HG03565 (cell line): ENCODE results near the gene TDP2.
"Not testable (repeated sequence)": the region's sequence is repeated elsewhere in the genome, so short reads cannot be mapped to it uniquely, and the experiment has no call there.

Source experiments
- ATAC-seq: cut with Tn5 transposase; IDR thresholded peaks from one replicate; pipeline ENCODE4 v1.9.1; 2021; ENCODE audit warnings: mild to moderate bottlenecking, moderate library complexity; ENCODE audit not compliant: unreplicated experiment

Gene TDP2

DNA sequence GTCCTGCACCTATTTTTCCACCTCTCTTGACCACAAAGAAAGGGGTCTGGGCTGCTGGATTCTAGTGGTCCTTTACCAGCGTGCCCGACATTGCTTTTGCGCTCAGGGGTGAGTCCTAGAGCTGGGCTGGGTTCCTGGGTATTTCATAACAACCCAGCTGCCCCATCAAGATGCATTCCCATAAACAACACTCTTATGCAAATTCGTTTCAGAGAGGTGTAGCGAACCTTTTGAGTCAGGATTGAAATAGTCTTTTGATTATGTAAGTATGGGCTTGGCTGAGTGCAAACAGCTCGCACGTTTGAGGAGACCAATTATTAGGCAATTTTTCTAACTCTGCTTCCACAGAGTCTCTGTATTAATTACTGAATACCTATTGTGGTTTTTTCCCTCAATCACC is 13.9 kb upstream of the TDP2 start:
- ATAC-seq: no peak

DNA sequence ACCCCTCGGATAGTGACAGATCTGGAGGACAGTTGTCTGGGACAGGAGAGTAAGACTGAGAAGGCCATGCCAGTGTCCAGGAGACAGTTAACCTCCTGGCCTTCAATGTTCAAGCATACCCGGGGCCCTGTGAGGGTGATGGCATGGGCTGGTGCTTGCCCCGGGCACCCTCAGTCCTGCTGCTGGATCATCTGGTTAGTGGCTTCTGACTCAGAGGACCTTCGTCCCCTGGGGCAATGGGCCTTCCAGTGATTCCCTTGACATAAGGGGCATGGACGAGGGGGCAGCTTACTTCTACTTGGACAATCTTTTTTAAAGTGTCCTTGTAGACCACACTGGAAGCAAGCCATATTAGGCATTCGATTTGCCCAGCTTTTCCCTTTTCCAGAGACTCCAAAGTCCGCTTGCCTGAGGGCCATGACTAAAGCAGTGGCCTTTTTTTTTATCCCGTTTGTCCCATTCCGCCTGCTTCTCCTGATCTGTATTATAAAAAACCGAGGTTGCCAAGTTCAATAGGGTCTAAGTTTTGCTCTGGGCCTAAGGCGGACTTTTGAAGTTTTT is 12.2 kb upstream of the TDP2 start:
- not testable (repeated sequence) for ATAC-seq

DNA sequence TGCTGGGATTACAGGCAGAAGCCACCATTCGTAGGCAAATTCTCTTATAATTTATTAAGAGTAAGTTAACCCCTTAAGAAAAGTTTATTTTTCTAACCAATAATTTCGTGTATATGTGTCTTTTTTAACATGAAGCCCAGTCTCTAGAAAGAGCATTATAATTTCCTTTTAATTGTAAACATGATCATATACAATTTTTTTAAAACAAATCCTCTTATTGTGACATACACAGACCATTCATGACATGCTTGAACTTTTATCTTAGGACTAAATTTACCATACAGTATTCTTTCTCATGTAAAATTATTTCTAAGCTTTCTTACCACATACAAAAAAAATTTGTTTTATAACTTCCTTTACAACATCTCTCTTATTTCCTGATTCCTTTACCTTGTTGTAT is 6.9 kb upstream of the TDP2 start:
- ATAC-seq: no peak

GRCh38 chr6:24672620-24673182 is 6.0 kb upstream of the TDP2 start:
- no peak for ATAC-seq

DNA sequence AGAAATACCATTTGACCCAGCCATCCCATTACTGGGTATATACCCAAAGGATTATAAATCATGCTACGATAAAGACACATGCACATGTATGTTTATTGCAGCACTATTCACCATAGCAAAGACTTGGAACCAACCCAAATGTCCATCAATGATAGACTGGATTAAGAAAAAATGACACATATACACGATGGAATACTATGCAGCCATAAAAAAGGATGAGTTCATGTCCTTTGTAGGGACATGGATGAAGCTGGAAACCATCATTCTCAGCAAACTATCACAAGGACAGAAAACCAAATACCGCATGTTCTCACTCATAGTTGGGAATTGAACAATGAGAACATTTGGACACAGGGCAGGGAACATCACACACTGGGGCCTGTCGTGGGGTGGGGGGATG is 4.4 kb upstream of the TDP2 start:
- ATAC-seq: not testable (repeated sequence)

DNA sequence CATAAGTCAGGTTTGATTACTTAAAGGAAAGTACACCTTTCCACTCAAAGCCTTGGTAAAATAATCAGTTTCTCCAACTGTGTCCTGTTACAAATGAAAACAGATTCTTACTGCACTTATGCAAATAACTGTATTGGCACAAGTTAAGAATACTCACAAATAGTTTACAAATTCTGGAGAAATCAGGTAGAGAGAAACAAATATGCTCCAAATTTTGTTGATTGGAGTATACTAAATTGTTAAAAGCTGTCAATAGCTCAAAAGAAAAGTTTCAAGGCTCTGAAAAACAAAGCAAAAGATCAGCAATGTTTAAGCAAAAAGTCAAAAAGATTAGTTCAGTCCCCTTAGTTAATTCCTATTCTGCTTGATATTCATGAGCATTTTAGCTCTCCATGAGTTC is 3.8 kb upstream of the TDP2 start:
- ATAC-seq: not testable (repeated sequence)

- ATAC-seq: no peak
Observed at GRCh38 chr6:24668997-24669361, 2.3 kb upstream of the TDP2 start.

DNA sequence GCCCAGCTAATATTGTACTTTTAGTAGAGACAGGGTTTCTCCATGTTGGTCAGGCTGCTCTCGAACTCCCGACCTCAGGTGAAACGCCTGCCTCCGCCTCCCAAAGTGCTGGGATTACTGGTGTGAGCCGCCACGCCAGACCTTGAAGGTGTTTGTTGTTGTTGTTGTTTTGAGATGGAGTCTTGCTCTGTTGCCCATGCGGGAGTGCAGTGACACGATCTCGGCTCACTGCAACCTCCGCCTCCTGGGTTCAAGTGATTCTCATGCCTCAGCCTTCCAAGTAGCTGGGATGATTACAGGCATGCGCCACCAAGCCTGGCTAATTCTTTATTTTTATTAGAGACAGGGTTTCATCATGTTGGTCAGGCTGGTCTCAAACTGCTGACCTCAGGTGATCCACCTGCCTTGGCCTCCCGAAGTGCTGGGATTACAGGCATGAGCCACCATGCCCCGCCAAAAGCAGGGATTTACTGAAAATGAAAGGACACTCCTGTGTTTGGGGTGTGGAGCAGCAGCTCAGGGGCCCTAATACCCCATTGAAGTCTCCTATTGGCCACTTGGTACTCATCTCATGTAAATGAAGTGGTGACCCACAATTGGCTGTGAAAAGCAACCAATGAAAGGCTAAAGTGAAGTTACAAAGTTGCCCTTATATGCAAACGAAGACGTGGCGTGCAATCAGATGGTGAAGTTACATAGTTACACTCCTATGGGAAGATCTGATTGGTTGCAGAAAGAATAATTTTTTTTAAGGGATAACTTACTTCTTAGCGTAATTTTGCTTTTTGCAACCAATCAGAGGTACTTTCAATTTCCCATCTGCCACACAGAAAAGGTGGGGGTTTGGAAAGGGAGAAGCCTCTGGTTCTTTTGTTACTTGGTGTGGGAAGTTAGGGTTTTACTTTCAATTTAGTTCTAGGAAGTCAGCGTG is 1.6 kb upstream of the TDP2 start:
- ATAC-seq: not testable (repeated sequence)

DNA sequence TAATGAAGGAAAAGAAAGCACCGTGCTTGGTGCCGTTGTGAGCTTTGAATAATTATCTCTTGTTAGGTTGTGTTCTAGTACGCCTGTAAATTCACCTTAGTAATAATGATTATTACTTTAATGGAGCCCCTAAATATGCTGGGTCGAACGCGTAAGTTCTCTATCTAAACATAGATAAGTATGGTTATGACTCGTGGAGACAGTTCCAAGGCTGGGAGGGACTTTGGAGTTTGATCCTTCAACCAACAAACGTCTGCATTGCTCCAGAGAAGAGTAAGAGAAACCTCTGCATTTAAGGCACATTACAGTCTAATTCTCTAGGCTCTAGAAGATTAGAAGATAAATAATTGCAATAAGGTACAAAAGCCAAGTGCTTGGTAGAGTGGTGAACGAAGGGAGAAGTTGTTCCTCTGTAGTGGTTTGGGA is 692 bp upstream of the TDP2 start:
- ATAC-seq: no peak

DNA sequence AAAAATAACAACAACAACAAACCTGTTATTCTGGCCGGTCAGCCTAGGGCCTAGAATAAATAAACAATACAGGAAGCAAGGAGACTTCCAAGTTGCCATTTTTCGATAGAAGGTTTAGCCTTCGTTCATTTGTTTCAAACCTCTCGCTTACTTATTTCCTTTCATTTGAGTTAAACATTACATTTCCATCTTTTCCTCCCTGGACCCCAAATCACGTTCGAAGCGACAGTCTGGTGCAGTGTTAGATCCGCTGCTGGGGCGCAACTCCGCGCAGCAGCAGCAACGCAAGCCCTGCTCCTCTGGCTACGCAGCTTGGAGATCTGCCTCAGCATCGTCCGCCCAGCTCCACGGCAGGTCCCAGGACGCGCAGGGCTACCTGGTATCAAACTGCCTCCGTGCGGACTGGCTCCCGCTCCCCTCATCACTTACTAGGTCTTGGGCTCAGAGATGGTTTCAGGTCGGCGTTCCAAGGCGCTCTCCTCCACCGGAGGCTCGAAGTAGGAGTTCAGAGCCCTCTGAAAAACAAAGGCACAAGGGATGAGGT is 530 bp downstream of the TDP2 start:
- ATAC-seq: peak; percentile 17

DNA sequence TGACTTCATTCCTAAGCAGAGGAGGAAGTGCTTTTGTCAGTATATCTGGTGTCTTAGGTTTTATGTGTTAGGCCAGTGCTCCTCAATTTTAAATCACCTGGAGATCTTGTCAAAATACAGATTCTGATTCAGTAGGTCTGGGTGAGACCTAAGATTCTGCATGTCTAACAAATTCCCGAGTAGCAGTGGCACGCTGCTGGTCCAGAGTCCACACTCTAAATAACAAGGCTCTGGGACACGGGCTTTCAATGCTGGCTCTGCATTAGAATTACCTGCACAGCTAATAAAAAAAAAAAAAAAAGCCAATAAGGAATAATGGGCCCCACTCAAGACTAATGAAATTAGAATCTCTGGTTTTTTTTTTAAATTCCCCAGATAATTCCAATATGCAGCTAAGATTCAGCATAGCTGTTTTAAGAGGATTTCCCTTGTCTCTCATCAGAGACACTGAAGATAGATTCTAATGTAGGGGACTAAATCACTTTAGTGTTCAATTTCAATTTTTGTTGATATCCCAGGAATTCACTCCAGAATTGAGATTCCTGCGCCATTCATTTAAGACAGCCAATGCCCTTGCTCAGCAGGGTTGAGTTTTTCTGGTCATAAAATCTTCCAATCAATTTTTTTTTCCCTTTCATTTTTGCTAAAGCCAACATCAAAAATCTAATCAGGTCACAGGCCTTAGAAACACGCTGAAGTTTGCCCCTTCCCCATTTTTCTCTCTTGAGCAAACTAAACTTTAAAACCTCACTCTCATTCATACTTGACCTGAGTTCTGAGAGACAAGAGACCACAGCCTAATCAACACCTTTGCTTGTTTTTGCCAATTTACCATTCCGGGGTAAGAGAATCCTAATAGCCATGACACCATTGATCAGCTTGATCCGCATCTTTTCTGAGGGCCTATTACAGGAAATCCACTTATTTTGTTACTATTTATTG is 2.4 kb downstream of the TDP2 start:
- ATAC-seq: no peak

- no peak for ATAC-seq
Observed at GRCh38 chr6:24663189-24663588, 3.5 kb downstream of the TDP2 start.

- no peak for ATAC-seq
Observed at GRCh38 chr6:24662236-24662635, 4.5 kb downstream of the TDP2 start.

DNA sequence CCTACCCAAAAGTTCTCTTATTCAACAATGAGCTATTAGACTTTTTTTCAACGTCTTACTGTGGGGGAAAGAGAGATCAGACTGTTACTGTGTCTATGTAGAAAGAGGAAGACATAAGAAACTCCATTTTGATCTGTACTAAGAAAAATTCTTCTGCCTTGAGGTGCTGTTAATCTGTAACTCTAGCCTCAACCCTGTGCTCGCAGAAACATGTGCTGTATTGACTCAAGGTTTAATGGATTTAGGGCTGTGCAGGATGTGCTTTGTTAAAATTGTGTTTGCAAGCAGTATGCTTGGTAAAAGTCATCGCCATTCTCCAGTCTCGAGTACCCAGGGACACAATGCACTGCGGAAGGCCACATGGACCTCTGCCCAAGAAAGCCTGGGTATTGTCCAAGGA is 4.9 kb downstream of the TDP2 start:
- not testable (repeated sequence) for ATAC-seq

- ATAC-seq: no peak
Observed at GRCh38 chr6:24660105-24660504, 6.6 kb downstream of the TDP2 start.

DNA sequence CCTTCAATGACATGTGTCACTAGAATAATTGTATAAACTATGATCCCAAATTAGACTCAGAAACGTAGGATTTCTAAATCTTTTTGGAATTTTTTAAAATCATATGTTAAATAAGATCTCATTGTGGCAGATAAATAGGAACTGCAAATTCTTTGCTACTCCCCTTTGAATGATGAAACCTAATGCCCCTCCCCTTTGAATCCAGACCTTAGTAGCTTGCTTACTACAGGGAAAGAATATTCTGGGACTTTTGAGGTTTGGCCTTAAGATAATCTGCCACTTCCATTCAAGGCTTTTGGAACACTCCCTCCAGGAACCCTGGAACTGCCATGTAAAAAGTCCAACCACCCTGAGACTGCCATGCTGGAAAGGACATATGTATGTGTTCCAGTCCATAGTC is 7.1 kb downstream of the TDP2 start:
- no peak for ATAC-seq

- no peak for ATAC-seq
Observed at GRCh38 chr6:24658573-24659560, 7.8 kb downstream of the TDP2 start.

- no peak for ATAC-seq
Observed at GRCh38 chr6:24655215-24655614, 11.5 kb downstream of the TDP2 start.

DNA sequence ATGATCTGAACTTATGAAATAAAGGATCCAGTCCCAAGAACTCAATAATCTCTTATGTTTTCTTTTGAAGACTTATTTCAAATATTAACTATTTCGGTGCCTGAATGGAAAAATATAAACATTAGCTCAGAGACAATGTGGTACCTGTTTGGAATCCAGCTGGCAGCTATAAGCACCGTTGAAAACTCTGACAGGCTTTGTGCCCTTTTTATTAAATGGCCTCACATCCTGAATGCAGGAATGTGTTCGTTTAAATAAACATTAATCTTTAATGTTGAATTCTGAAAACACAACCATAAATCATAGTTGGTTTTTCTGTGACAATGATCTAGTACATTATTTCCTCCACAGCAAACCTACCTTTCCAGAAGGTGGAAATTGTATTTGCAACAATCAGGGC is 16.3 kb downstream of the TDP2 start:
- ATAC-seq: no peak

GRCh38 chr6:24649691-24650090 is 17.0 kb downstream of the TDP2 start:
- ATAC-seq: no peak
